ENCODE measurements around the gene PRR35.

The PRR35 gene

GRCh38 chr16:574021-574760 is 14.0 kb downstream of the PRR35 start:
- ChIA-PET CTCF (no interaction called here), POLR2A (no interaction called here)
- TF ChIP-seq SUZ12 (IDR thresholded peaks at IDR 0.05) (no peak), BHLHE40 (IDR thresholded peaks at IDR 0.05; ENCODE audit: borderline replicate concordance) (no peak), FOXK2 (IDR thresholded peaks at IDR 0.05) (no peak), NFRKB (IDR thresholded peaks at IDR 0.05) (no peak), HDGF (IDR thresholded peaks at IDR 0.05; ENCODE audit: borderline replicate concordance) (no peak), TARDBP (IDR thresholded peaks at IDR 0.05) (no peak), ZNF384 (IDR thresholded peaks at IDR 0.05) (no peak), ELF4 (IDR thresholded peaks at IDR 0.05) (no peak)
- DNase-seq (ENCODE audit: extremely low spot score) = no peak

- ChIA-PET CTCF (no interaction called here), POLR2A (no interaction called here)
- TF ChIP-seq TARDBP (IDR thresholded peaks at IDR 0.05) (no peak), ZNF384 (IDR thresholded peaks at IDR 0.05) (no peak), HDGF (IDR thresholded peaks at IDR 0.05; ENCODE audit: borderline replicate concordance) (no peak), LEF1 (IDR thresholded peaks at IDR 0.05; ENCODE audit: borderline replicate concordance) (no peak), FOXA1 (IDR thresholded peaks at IDR 0.05) (no peak), FOXM1 (IDR thresholded peaks at IDR 0.05; ENCODE audit: borderline replicate concordance) (no peak), PKNOX1 (IDR thresholded peaks at IDR 0.05) (no peak), CTBP1 (IDR thresholded peaks at IDR 0.05; ENCODE audit: borderline replicate concordance) (no peak), NFRKB (IDR thresholded peaks at IDR 0.05) (no peak), ARNT (IDR thresholded peaks at IDR 0.05) (no peak), ELF4 (IDR thresholded peaks at IDR 0.05) (no peak), FOXK2 (IDR thresholded peaks at IDR 0.05) (no peak), SP1 (IDR thresholded peaks at IDR 0.05) (no peak), BHLHE40 (IDR thresholded peaks at IDR 0.05; ENCODE audit: borderline replicate concordance) (no peak), SUZ12 (IDR thresholded peaks at IDR 0.05) (no peak), L3MBTL2 (conservative IDR thresholded peaks at IDR 0.05) (no peak)
Observed at GRCh38 chr16:575354-576196, 15.4 kb downstream of the PRR35 start.

GRCh38 chr16:576197-576822 is 16.1 kb downstream of the PRR35 start:
- DNase-seq (ENCODE audit: extremely low spot score) = no peak
- ChIA-PET POLR2A (interaction anchor here (0.6 to 1.1 kb wide), 2 partner anchors 9 to 49 kb away, joined by 3 read pairs; partner anchors contain the start of gene CAPN15), CTCF (no interaction called here)
- no peak for TF ChIP-seq FOXK2 (IDR thresholded peaks at IDR 0.05)
- TF ChIP-seq CTBP1 (IDR thresholded peaks at IDR 0.05; ENCODE audit: borderline replicate concordance) = no peak
- no peak for TF ChIP-seq SP1 (IDR thresholded peaks at IDR 0.05)
- TF ChIP-seq BHLHE40 (IDR thresholded peaks at IDR 0.05; ENCODE audit: borderline replicate concordance) = no peak
- TF ChIP-seq NFRKB (IDR thresholded peaks at IDR 0.05) = no peak
- no peak for TF ChIP-seq TARDBP (IDR thresholded peaks at IDR 0.05)
- no peak for TF ChIP-seq SUZ12 (IDR thresholded peaks at IDR 0.05)

More at GRCh38 chr16:575354-576196, 15.4 kb downstream of the PRR35 start:
- DNase-seq (ENCODE audit: extremely low spot score) = no peak

GRCh38 chr16:576823-577201 is 16.6 kb downstream of the PRR35 start:
- TF ChIP-seq SUZ12 (IDR thresholded peaks at IDR 0.05) (no peak), NFRKB (IDR thresholded peaks at IDR 0.05) (no peak), ELF4 (IDR thresholded peaks at IDR 0.05) (no peak), L3MBTL2 (conservative IDR thresholded peaks at IDR 0.05) (no peak), ZNF384 (IDR thresholded peaks at IDR 0.05) (no peak), FOXA1 (IDR thresholded peaks at IDR 0.05) (no peak), SP1 (IDR thresholded peaks at IDR 0.05) (no peak), BHLHE40 (IDR thresholded peaks at IDR 0.05; ENCODE audit: borderline replicate concordance) (no peak), PKNOX1 (IDR thresholded peaks at IDR 0.05) (no peak)
- POLR2A ChIA-PET = interaction anchor here (0.6 to 1.1 kb wide), 2 partner anchors 9 to 50 kb away, joined by 3 read pairs; partner anchors contain the start of gene CAPN15
- CTCF ChIA-PET = interaction anchor here (0.7 kb wide), 1 partner anchor 76 kb away, joined by 3 read pairs; no protein-coding TSS in a partner anchor
- DNase-seq (ENCODE audit: extremely low spot score) = no peak

- DNase-seq (ENCODE audit: extremely low spot score) = no peak
- no peak for TF ChIP-seq FOXM1 (IDR thresholded peaks at IDR 0.05; ENCODE audit: borderline replicate concordance)
- POLR2A ChIA-PET = interaction anchor here (1.5 kb wide), 1 partner anchor 11 kb away, joined by 3 read pairs; no protein-coding TSS in a partner anchor
- CTCF ChIA-PET = no interaction called here
Observed at GRCh38 chr16:577796-578195, 17.6 kb downstream of the PRR35 start.

GRCh38 chr16:578232-578869 is 18.2 kb downstream of the PRR35 start:
- POLR2A ChIA-PET = interaction anchor here (1.5 kb wide), 1 partner anchor 10 kb away, joined by 3 read pairs; no protein-coding TSS in a partner anchor
- CTCF ChIA-PET = no interaction called here

More at GRCh38 chr16:578232-578869, 18.2 kb downstream of the PRR35 start:
- no peak for DNase-seq (ENCODE audit: extremely low spot score)
- no peak for TF ChIP-seq FOXM1 (IDR thresholded peaks at IDR 0.05; ENCODE audit: borderline replicate concordance)
- no peak for TF ChIP-seq ELF4 (IDR thresholded peaks at IDR 0.05)
- no peak for TF ChIP-seq TARDBP (IDR thresholded peaks at IDR 0.05)
- no peak for TF ChIP-seq PKNOX1 (IDR thresholded peaks at IDR 0.05)
- TF ChIP-seq FOXK2 (IDR thresholded peaks at IDR 0.05) = no peak
- no peak for TF ChIP-seq HDGF (IDR thresholded peaks at IDR 0.05; ENCODE audit: borderline replicate concordance)
- TF ChIP-seq BHLHE40 (IDR thresholded peaks at IDR 0.05; ENCODE audit: borderline replicate concordance) = no peak
